Measurements from ENCODE around the gene CAMTA1. TPM values are rescaled to one million over a fixed set of nuclear protein-coding genes. Genes with fewer than 3 reads are reported as not detected.
A peak's percentile ranks its signal among the peaks of the same experiment; 100 is the strongest.

Gene CAMTA1
- total and polyA plus RNA-seq, 9 of the 15 experiments (the other 6 are each of a cell fraction or from before 2014, with no cell fraction given): 43.9 to 161 (median 65.9) TPM

DNA sequence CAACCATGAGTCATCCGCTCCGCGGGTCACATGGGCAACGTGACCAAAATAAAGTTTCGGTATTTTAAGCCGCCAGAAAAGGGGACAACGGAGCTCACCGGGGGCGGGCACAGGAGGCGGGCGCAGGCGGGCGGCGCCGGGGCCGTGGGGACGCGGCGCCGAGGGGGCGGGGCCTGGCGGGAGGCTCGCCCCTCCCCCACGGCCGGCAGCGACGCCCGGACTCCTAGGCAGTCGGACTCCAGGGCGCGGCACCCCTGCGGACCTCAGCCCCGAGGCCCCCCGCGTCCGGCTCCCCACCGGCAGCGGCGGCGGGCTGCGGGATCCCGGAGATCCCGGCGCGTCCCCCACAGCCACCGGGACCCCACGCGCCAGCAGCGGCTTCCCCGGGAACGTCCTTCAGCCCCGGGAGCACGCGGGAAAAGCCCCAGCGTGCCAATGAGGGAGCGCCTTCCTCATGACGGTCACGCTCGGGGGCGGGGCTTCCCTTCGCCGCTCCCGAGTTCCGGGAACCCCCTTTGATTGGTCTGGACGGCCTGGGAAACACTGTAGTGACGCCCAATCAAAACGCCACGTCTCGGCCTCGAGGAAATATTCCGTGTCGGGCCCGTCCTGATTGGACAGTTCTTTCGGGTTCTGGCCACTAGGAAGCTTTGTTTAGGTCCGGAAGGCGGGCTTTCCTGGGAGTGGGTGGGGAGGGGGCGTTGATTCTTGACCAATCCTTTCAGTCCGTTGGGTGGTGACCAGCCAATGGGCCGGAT lies 515 bp upstream of the CAMTA1 start (continued):
- TF ChIP-seq, protein P1, sequence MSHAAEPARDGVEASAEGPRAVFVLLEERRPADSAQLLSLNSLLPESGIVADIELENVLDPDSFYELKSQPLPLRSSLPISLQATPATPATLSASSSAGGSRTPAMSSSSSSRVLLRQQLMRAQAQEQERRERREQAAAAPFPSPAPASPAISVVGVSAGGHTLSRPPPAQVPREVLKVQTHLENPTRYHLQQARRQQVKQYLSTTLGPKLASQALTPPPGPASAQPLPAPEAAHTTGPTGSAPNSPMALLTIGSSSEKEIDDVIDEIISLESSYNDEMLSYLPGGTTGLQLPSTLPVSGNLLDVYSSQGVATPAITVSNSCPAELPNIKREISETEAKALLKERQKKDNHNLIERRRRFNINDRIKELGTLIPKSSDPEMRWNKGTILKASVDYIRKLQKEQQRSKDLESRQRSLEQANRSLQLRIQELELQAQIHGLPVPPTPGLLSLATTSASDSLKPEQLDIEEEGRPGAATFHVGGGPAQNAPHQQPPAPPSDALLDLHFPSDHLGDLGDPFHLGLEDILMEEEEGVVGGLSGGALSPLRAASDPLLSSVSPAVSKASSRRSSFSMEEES (CRISPR knock-in tag; IDR thresholded peaks at IDR 0.05): no peak
- TF ChIP-seq E2F8 (IDR thresholded peaks at IDR 0.05; ENCODE audit: low read depth, partially characterized antibody) (peak; percentile 96), CEBPZ (IDR thresholded peaks at IDR 0.05; ENCODE audit: borderline replicate concordance, low read depth, low read length) (peak; percentile 97), ZNF766 (CRISPR knock-in tag; conservative IDR thresholded peaks at IDR 0.05) (peak; percentile 83), EP400 (IDR thresholded peaks at IDR 0.05) (peak; percentile 75; the same call in 1 of the 2 replicates), FIP1L1 (IDR thresholded peaks at IDR 0.05; ENCODE audit: low read depth, low read length, poor library complexity, severe bottlenecking) (peak; percentile 85), SIN3B (IDR thresholded peaks at IDR 0.05; ENCODE audit: low read depth) (peak; percentile 86), GTF2E2 (tag; IDR thresholded peaks at IDR 0.05) (peak; percentile 54), TAF1 (IDR thresholded peaks at IDR 0.05; ENCODE audit: control insufficient read depth, extremely low read depth, insufficient read depth, low read length, severe bottlenecking) (peak; percentile 63), ARID3A (IDR thresholded peaks at IDR 0.05; ENCODE audit: borderline replicate concordance, low read depth, low read length) (peak; percentile 88; the same call in 1 of the 2 replicates), ZNF263 (CRISPR knock-in tag; IDR thresholded peaks at IDR 0.05; ENCODE audit: borderline replicate concordance) (peak; percentile 83)
- TF ChIP-seq, protein P2, sequence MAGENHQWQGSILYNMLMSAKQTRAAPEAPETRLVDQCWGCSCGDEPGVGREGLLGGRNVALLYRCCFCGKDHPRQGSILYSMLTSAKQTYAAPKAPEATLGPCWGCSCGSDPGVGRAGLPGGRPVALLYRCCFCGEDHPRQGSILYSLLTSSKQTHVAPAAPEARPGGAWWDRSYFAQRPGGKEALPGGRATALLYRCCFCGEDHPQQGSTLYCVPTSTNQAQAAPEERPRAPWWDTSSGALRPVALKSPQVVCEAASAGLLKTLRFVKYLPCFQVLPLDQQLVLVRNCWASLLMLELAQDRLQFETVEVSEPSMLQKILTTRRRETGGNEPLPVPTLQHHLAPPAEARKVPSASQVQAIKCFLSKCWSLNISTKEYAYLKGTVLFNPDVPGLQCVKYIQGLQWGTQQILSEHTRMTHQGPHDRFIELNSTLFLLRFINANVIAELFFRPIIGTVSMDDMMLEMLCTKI (IDR thresholded peaks at IDR 0.05; ENCODE audit: partially characterized antibody): no peak
- TF ChIP-seq, protein P3, sequence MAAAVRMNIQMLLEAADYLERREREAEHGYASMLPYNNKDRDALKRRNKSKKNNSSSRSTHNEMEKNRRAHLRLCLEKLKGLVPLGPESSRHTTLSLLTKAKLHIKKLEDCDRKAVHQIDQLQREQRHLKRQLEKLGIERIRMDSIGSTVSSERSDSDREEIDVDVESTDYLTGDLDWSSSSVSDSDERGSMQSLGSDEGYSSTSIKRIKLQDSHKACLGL (CRISPR knock-in tag; IDR thresholded peaks at IDR 0.05; ENCODE audit: borderline replicate concordance, poor library complexity, severe bottlenecking): peak; percentile 50
